HL-60/S4 treated with phorbol 12-myristate 13-acetate at 8.2 ng/mL for 4 days and 3 days (cell line): Measurements from ENCODE around the gene IPMK.
"Not testable (repeated sequence)": the region's sequence is repeated elsewhere in the genome, so short reads cannot be mapped to it uniquely, and the experiment has no call there.

Experiments used
- in situ Hi-C: fragments of 300-500 bp; cut with MboI; formaldehyde crosslinking; loops from 2 replicates; pipeline ENCODE4 v1.15.0; 2022; ENCODE audit warnings: low sequenced_read_pairs

The IPMK gene

GRCh38 chr10:58158806-58159205, 108.9 kb downstream of the IPMK start:
- in situ Hi-C loops, result no loop called here

- in situ Hi-C loops, result no loop called here
Measured at GRCh38 chr10:58157076-58157766, 110.5 kb downstream of the IPMK start.

- in situ Hi-C loops, result not testable (repeated sequence)
Measured at GRCh38 chr10:58155941-58156340, 111.8 kb downstream of the IPMK start.

GRCh38 chr10:58153751-58154150, 113.9 kb downstream of the IPMK start:
- in situ Hi-C loops, result no loop called here

- in situ Hi-C loops, result no loop called here
Measured at GRCh38 chr10:58152673-58153263, 114.9 kb downstream of the IPMK start.

GRCh38 chr10:58150290-58150689, 117.4 kb downstream of the IPMK start:
- in situ Hi-C loops, result no loop called here

- in situ Hi-C loops, result no loop called here
Measured at GRCh38 chr10:58143944-58144343, 123.8 kb downstream of the IPMK start.
